ENCODE data around the gene IGFN1. TPM values are rescaled to one million over a fixed set of nuclear protein-coding genes. Genes with fewer than 3 reads are reported as not detected.

Gene IGFN1
- total and polyA plus RNA-seq, 10 of the 15 experiments (the other 5 are each of a cell fraction or from before 2014, with no cell fraction given), result not detected

DNA sequence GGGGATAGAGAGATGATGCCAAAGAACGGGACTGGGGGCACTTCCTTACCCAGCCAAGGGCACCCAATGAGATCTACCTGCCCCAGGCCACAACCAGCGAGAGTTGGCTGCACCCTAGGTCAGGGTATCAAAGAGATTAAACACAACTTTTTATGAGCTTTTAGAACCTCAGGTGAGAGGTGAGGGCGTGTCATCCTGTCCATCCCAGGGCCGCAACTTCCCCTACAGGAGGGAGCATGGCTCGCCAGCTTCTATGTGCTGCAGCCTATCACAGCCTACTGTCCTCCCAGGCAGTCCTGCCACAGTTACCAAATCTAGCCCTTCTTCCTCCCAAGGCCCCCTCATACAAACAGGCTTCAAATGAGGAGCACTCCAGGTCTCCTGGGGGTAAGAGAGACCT is 49.2 kb upstream of the IGFN1 start:
- CTCF ChIA-PET, result interaction anchor here (1.1 to 1.2 kb wide), 2 partner anchors 8 to 9 kb away, joined by 3 to 4 read pairs; no protein-coding TSS in a partner anchor
- no peak for FAIRE-seq
- SMC1A ChIA-PET (ENCODE audit: uncharacterized antibody, unreplicated experiment), result interaction anchor here (1.0 kb wide), 1 partner anchor 12 kb away, joined by 3 read pairs; no protein-coding TSS in a partner anchor
- POLR2A ChIA-PET, result interaction anchor here (1.4 kb wide), 1 partner anchor 13 kb away, joined by 4 read pairs; the partner anchor contains the start of gene TMEM9
- 89% methylated on average over 5 of the region's 5 CpGs for WGBS (ENCODE audit: insufficient coverage, insufficient replicate concordance, low lambda C conversion rate, missing lambda C conversion rate)
- no TSS peak for BruUV-seq (replicated peaks)
- RAD21 ChIA-PET (ENCODE audit: unreplicated experiment), result no interaction called here
- Histone ChIP-seq H2AFZ (ENCODE audit: control insufficient read depth, low read depth, low read length) (no peak overlapping the region), H4K20me1 (ENCODE audit: control insufficient read depth, insufficient read depth) (no peaks in the 10 kb centered on the region; the same call in 1 of the 2 replicates), H3K4me1 (ENCODE audit: control insufficient read depth, insufficient read depth, low read length) (no peaks in the 10 kb centered on the region), H3K9me3 (replicated peaks; ENCODE audit: control insufficient read depth, insufficient read depth, low read length) (no peaks in the 10 kb centered on the region), H3K79me2 (ENCODE audit: control insufficient read depth, insufficient read depth, low read length) (no peaks in the 10 kb centered on the region), H3K36me3 (ENCODE audit: control insufficient read depth in 2 of 2, insufficient read depth in 2 of 2, low read length in 1 of 2) (peaks cover 4% of the 10 kb centered on the region in 2 experiments; a peak in 3 of 4 replicates), H3K4me2 (ENCODE audit: control insufficient read depth, insufficient read depth) (no peak overlapping the region), H3K27me3 (replicated peaks in 1 of 2; ENCODE audit: control insufficient read depth in 2 of 2, insufficient read depth in 2 of 2, low read length in 1 of 2) (no peaks in the 10 kb centered on the region), H3K27ac (ENCODE audit: control insufficient read depth, insufficient read depth) (no peak overlapping the region), H3K4me3 (no peak overlapping the region), H3K9ac (ENCODE audit: control insufficient read depth, insufficient read depth, low read length) (no peak overlapping the region)
- TF ChIP-seq NFYA (IDR thresholded peaks at IDR 0.05; ENCODE audit: borderline replicate concordance, low read depth, low read length) (no peak), CBX5 (IDR thresholded peaks at IDR 0.05; ENCODE audit: low read depth) (no peak), ESRRA (IDR thresholded peaks at IDR 0.05; ENCODE audit: low read length) (no peak)
- in situ Hi-C loops (cut with MboI) (no loop called here), intact Hi-C loops (cut with micrococcal nuclease; ENCODE audit: unreplicated experiment) (no loop called here)
- no peak for DNase-seq (ENCODE audit: low read depth, low spot score)
- ATAC-seq, result no peak

DNA sequence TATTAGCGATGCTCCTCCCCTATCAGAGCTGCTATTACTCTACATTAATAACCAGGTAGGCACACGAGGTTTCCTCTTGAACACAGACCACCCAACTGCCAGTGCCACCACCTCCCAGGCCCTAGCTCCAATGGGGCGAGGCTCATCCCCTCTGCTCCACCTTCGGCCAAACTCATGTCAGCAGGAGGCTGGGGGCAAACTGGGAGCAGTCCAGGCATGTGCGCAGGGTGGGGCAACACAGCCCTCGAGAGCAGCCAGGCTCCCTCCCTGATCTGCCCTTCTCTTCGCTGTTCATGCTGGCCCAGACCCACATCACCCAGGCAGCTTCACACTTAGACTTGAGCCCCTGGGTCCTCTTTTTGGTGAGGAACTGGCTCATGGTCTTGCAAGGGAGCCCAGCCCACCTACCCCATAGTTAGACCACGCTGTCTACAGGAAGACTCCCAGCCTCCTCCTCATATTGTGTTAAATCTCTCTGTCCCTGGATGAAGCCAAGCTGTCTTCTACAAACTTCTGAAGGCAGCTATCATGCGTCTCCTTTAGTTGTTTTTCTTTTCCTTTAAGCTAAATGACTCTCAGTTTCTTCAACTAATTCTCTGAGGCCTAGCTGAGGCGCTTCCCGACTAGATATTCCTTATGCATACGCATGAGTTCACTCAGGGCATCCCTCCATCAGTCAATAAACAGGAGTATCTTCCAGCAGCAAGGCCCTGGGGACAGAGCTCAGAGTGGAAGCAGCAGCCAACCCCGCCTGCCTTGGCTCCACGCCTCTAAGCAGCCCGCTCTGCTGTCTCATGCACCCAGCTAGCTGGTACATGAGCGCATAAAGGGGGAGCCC is 48.4 kb upstream of the IGFN1 start:
- intact Hi-C loops (cut with micrococcal nuclease; ENCODE audit: unreplicated experiment), result no loop called here
- peaks cover 4% of the 10 kb centered on the region in 2 experiments; a peak in 3 of 4 replicates for H3K36me3 ChIP-seq (ENCODE audit: control insufficient read depth in 2 of 2, insufficient read depth in 2 of 2, low read length in 1 of 2)
- ATAC-seq, result no peak
- RAD21 ChIA-PET (ENCODE audit: unreplicated experiment), result no interaction called here
- WGBS (ENCODE audit: insufficient coverage, insufficient replicate concordance, low lambda C conversion rate, missing lambda C conversion rate), result 86% methylated on average over 16 of the region's 16 CpGs
- no TSS peak for BruUV-seq (replicated peaks)
- CTCF ChIA-PET, result interaction anchor here (1.2 kb wide), 2 partner anchors 8 to 23 kb away, joined by 3 to 5 read pairs; no protein-coding TSS in a partner anchor
- in situ Hi-C loops (cut with MboI), result no loop called here
- H4K20me1 ChIP-seq (ENCODE audit: control insufficient read depth, insufficient read depth), result no peaks in the 10 kb centered on the region; the same call in 1 of the 2 replicates
- H2AFZ ChIP-seq (ENCODE audit: control insufficient read depth, low read depth, low read length), result no peak overlapping the region
- no peaks in the 10 kb centered on the region for H3K4me1 ChIP-seq (ENCODE audit: control insufficient read depth, insufficient read depth, low read length)
- no peak for TF ChIP-seq RBBP5 (conservative IDR thresholded peaks at IDR 0.05)
- TF ChIP-seq MEF2A (IDR thresholded peaks at IDR 0.05; ENCODE audit: insufficient read depth, low read depth, low read length), result no peak
- TF ChIP-seq SRF (IDR thresholded peaks at IDR 0.05; ENCODE audit: low read depth in 2 of 2, low read length in 2 of 2), result no peak
- no peak for TF ChIP-seq FOS (IDR thresholded peaks at IDR 0.05; ENCODE audit: borderline replicate concordance, extremely low read depth, insufficient read length)
- no peak for TF ChIP-seq SMARCA5 (IDR thresholded peaks at IDR 0.05)
- no peak for TF ChIP-seq LARP7 (IDR thresholded peaks at IDR 0.05)
- no peak for TF ChIP-seq YY1 (IDR thresholded peaks at IDR 0.05; ENCODE audit: low read depth, low read length)
- TF ChIP-seq KAT2A (conservative IDR thresholded peaks at IDR 0.05; ENCODE audit: control insufficient read depth, low read depth, low read length), result no peak
- TF ChIP-seq SPI1 (IDR thresholded peaks at IDR 0.05; ENCODE audit: borderline replicate concordance, insufficient read depth, low read depth, low read length), result no peak
- no peak for TF ChIP-seq CHD1 (IDR thresholded peaks at IDR 0.05; ENCODE audit: low read depth, low read length)
- no peak for TF ChIP-seq HDAC2 (IDR thresholded peaks at IDR 0.05)
- no peak for TF ChIP-seq WRNIP1 (IDR thresholded peaks at IDR 0.05; ENCODE audit: borderline replicate concordance, low read depth, low read length)
- no peak for TF ChIP-seq RFX5 (IDR thresholded peaks at IDR 0.05; ENCODE audit: low read depth, low read length)
- no peak for TF ChIP-seq MTA3 (IDR thresholded peaks at IDR 0.05; ENCODE audit: borderline replicate concordance, low read length)
- no peak for TF ChIP-seq SIX5 (IDR thresholded peaks at IDR 0.05; ENCODE audit: low read depth, low read length, severe bottlenecking)
- no peak for TF ChIP-seq ZSCAN29 (IDR thresholded peaks at IDR 0.05)
- no peak overlapping the region for H3K4me3 ChIP-seq
- no peak for FAIRE-seq
- POLR2A ChIA-PET, result no interaction called here
- no peak for DNase-seq (ENCODE audit: low read depth, low spot score)
- H3K4me2 ChIP-seq (ENCODE audit: control insufficient read depth, insufficient read depth), result no peak overlapping the region
- H3K27ac ChIP-seq (ENCODE audit: control insufficient read depth, insufficient read depth), result no peak overlapping the region
- no peak overlapping the region for H3K9ac ChIP-seq (ENCODE audit: control insufficient read depth, insufficient read depth, low read length)
- no peaks in the 10 kb centered on the region for H3K27me3 ChIP-seq (replicated peaks in 1 of 2; ENCODE audit: control insufficient read depth in 2 of 2, insufficient read depth in 2 of 2, low read length in 1 of 2)
- H3K9me3 ChIP-seq (replicated peaks; ENCODE audit: control insufficient read depth, insufficient read depth, low read length), result no peaks in the 10 kb centered on the region
- H3K79me2 ChIP-seq (ENCODE audit: control insufficient read depth, insufficient read depth, low read length), result no peaks in the 10 kb centered on the region
- SMC1A ChIA-PET (ENCODE audit: uncharacterized antibody, unreplicated experiment), result interaction anchor here (1.0 kb wide), 1 partner anchor 11 kb away, joined by 3 read pairs; no protein-coding TSS in a partner anchor

Data from GM12878 (cell line).